NCI-H2227 (cell line): ENCODE measurements around the gene EGLN1.

Source experiments
- DNase-seq: peaks from one replicate; lab custom pipeline; 2025; ENCODE audit not compliant: unreplicated experiment; lab: John Stamatoyannopoulos, UW

The EGLN1 gene

DNA sequence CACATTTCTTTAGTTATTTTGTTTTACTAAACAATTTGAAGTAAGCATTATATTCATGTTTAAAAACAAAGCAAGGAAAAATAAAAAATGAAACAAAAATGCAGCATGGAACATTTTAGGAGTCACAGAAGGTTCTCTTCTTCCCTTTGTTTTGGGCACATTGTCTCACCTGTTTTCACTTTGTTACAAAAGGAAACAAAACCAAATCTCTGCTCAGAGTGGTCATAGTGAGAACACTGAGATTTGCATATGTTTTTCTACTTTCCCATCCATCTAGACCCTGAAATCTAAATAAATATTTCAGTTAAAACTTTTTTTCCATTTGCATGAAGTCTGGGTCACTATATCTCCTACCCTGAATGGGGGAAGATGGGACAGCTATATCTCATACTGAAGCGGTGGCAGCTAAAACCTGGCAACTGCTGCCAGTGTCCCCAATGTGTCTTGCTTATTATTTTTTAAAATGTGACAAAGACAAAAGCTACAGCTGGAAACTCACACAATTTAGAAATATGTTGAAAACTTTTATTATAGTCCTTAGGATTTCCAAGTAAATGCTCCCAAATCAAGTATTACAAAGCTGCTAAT is 87.9 kb downstream of the EGLN1 start:
- no peak for DNase-seq

DNA sequence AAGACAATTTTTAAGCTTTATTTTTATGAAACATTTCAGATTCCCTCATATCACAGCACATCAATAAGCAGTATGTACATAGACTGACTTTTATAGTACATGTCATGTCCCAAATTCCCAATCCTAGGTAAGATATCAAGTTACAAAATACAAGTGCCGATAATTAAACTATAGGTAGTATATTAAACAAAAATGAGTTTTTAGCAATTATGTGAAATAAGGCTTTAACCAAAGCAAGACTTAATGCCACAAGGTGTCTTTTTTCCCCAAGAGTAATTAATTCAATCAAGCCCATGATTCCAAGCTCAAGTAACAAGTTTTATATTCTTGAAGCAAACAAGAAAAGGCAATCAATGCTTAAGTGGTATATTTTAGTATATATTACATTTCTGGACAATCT is 89.3 kb downstream of the EGLN1 start:
- no peak for DNase-seq

DNA sequence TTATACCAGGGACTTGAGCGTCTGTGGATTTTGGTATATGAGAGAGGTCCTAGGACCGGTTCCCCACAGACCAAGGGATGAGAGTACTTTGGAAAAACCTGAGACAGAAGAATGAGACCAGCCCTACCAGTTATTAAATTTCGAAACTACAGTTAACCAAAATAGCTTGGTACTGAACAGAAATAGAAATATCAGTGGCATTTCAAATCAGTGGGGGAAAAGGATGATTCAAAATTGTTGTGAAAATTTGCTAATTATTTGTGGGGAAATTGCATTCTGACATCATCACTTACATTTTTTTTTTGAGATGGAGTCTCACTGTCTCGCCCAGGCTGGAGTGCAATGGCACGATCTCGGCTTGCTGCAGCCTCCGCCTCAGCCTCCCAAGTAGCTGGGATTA is 92.6 kb downstream of the EGLN1 start:
- DNase-seq = no peak

DNA sequence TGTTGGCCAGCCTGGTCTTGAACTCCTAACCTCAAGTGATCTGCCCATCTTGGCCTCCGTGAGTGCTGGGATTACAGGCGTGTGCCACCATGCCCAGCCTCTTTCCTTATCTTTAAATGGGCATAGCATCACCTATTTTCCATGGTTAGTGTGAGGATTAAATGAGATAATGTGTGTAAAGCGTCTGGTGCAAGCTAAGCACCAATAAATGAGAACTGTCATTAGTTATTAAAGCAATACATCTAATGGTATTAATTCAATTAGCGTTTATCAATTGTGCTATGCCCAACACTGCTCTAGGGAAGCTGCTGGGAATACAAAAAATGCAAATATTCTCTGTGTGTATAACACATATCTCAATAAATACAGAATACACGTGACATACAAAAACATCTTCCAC is 94.5 kb downstream of the EGLN1 start:
- DNase-seq = no peak

DNA sequence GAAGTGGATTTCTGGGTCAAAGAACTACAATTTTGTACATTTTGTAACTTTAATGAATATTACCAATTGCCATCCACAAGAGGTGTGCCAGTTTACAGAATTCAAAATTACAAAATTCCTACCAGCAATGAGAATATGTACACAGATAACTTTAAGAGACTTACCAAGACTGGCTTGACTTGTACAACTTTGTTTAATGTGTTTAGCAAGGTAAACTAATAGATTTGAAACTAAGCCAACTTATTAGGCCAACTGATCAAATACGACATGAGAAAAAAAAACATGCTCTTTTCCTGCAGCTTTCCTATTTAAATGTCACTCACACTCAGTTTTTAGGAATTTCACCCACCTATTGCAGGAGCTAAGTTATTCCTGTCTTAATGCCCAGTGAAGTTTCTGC is 95.8 kb downstream of the EGLN1 start:
- DNase-seq = no peak

DNA sequence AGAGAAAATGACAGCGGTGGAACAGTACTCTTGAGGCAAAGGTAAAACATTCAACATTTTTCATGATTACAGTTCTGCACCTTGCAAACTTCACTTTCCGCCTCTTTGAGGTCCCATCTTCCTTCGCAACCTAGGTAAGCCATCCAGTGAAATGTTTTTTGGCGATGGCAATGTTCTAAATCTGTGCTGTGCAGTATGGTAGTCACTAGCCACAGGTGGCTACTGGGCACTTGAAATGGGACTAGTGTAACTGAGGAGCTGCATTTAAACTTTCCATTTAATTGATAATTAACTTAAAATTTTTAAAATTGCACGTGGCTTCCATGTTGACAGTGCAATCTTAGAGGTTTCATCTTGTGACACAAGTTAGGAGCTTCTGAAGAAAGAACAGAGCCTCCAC is 97.4 kb downstream of the EGLN1 start:
- DNase-seq = no peak

DNA sequence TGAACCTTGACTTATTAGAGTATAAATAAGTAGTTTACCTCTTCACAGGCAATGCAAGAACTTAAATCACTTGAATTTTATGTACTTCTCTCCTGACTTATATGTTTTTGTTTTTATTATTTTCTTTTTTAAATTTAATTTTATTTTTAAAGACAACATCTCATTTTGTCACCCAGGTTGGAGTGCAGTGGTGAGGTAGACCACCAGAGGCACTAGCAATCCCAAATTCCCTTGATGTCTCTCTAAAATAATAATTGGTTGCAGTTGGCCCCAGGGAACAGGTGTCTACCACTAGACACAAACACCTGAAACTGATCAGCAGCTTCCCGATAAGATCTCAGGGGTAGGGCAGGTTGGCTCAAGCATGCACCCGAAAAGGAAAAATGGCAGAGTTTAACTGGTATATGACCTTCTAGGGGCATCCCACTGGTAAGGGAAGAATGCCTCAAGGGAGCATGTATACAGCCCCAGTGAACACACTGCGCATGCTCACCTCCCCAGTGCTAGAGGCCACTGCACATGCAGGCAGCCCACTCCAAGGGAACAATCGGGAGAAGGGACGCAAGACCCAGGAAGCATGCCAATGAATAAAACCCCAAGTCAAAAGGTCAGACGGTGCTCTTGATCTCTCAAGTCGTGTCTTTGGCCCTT is 99.1 kb downstream of the EGLN1 start:
- DNase-seq = no peak

DNA sequence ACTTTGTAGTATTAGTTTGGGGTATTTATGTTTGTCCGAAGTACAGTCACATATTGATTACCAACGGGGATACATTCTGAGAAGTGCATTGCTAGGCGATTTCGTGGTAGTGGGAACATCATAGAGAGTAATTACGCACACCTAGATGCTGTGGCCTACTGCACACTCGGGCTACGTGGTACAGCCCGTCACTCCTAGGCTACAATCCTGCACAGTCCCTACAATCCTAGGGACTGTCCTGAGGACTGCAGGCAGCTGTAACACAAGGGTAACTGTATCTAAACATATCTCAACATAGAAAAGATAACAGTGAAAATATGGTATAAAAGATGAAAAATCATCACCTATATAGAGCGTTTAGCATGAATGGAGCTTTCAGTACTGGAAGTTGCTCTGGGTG is 103.0 kb downstream of the EGLN1 start:
- DNase-seq = no peak

DNA sequence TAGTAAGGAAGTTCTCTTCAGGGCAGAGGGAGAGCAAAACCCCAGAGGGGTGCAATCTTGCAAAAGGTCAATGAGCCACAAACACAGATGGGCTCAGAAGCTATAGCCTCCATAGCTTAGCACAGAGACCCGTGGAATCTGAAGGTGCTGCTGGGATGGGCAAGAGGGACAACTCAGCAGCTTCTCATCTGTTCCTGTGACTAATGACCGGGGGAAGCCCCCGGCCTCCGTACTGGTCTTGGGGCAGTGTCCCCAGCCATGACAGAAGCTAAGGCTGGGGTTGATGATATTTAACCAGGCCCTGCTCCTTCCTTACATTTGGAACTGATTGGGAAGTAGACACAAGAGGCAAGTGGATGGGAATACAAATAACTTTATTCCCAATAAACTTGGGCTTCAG is 103.5 kb downstream of the EGLN1 start:
- no peak for DNase-seq

DNA sequence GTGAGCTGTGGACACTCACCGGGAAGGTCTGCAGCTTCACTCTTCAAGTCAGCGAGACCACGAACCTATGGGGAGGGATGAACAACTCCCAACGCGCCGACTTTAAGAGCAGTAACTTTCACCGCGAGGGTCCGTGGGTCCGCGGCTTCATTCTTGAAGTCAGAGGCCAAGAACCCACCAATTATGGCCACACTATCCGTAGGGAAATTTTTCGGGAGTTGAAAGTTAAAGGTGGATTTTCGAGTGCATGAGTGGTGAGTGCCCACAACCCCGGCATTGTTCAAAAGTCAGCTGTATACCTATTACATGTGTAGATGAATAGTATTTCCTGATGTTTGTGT is 104.1 kb downstream of the EGLN1 start:
- no peak for DNase-seq

DNA sequence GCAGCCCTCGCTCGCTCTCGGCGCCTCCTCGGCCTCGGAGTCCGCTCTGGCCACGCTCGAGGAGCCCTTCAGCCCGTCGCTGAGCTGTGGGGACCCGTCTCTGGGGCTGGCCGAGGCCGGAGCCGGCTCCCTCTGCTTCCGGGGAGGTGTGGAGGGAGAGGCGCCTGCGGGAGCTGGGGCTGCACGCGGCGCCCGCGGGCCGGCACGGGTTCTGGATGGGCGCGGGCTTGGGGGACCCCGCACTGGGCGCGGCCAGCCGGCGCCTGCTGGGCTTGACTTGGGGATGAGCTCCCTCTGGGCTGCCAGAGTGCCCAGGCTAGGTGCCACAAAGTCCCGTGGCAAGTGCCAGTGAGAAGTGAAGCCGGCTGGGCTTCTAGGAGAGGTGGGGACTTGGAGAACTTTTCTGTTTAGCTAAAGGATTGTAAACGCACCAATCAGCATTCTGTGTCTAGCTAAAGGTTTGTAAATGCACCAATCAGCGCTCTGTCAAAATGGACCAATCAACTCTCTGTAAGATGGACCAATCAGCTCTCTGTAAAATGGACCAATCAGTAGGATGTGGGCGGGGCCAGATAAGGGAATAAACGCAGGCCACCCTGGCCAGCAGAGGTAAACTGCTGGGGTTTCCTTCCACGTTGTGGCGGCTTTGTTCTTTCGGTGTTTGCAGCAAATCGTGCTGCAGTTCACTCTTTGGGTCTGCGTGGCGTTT is 104.6 kb downstream of the EGLN1 start:
- no peak for DNase-seq

DNA sequence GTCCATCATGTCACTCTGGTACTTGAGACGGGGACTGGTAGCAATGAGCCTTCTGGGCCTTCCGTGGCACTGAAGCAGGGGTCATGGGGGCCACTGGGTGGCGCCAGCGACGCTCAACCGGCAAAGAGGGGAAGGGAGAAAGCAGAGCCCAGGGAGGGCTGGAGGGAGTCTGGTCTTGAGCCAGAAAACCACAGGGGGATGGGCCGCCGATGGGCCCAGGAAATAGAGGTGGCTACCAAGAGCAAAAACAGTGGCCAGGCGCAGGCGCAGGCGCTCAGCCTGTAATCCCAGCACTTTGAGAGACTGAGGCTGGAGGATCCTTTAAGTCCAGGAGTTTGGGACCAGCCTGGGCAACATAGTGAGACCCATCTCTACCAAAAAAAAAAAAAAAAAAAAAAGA is 106.2 kb downstream of the EGLN1 start:
- peak; percentile 5 for DNase-seq
